AG20443 (cell line): ENCODE data around the gene UBE2E2.

Experiments used
- DNase-seq: peaks from one replicate; pipeline ENCODE4 v3.0.0; 2012; ENCODE audit warnings: low spot score, mixed read lengths

Gene UBE2E2

GRCh38 chr3:23620638-23621015, 417.5 kb downstream of the UBE2E2 start:
- DNase-seq = no peak

DNA sequence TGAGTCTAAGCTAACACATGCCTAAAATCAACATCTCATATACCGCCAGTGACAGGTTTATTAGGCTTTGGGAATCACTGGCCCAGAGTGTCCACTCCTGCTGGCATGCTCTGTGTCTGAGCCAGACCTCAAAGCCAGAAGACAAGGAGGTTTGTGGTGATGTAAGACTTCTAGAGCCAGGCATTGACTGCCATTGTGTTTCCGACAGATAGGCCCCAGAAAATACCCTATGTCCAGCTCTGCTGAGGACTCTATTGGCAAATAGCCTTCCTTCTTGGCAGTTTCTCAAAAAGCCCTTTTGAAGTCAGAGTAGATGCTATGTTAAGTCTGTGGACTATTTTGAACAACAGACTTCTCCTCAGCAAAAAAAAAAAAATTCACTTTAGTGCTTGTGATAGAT, 420.7 kb downstream of the UBE2E2 start:
- no peak for DNase-seq

GRCh38 chr3:23624305-23624704, 421.2 kb downstream of the UBE2E2 start:
- no peak for DNase-seq

DNA sequence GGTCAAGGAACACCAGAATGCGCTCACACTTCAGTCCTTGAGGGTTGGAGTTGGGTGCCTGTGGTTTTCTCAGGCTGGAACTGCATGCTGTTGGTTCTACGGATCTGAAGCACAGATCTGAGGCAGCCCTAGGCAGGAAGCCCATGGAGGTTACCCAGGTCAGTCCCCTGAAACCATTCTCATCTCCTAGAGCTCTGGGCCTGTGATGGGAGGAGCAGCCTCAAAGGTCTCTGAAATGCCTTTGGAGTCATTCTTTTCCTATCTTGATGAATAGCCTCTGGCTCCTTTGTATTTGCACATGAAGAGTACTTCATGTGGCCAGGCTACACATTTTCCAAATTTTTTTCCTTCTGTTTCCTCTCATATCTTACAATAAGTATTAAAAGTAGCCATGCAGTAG, 423.3 kb downstream of the UBE2E2 start:
- no peak for DNase-seq

- DNase-seq = no peak
Observed at GRCh38 chr3:23629181-23629894, 426.2 kb downstream of the UBE2E2 start.

- no peak for DNase-seq
Observed at GRCh38 chr3:23633261-23633960, 430.3 kb downstream of the UBE2E2 start.

- DNase-seq = no peak
Observed at GRCh38 chr3:23637339-23637738, 434.2 kb downstream of the UBE2E2 start.

- DNase-seq = peak; percentile 32
Observed at GRCh38 chr3:23640471-23641146, 437.5 kb downstream of the UBE2E2 start.
